T-helper 22 cell (primary cell): ENCODE data around the gene ZFAND6.
A peak's percentile ranks its signal among the peaks of the same experiment; 100 is the strongest.

ENCODE experiments used
- DNase-seq: peaks from one replicate; pipeline ENCODE4 v3.0.0-alpha.2; 2020; ENCODE audit warnings: low read depth

Gene ZFAND6

DNA sequence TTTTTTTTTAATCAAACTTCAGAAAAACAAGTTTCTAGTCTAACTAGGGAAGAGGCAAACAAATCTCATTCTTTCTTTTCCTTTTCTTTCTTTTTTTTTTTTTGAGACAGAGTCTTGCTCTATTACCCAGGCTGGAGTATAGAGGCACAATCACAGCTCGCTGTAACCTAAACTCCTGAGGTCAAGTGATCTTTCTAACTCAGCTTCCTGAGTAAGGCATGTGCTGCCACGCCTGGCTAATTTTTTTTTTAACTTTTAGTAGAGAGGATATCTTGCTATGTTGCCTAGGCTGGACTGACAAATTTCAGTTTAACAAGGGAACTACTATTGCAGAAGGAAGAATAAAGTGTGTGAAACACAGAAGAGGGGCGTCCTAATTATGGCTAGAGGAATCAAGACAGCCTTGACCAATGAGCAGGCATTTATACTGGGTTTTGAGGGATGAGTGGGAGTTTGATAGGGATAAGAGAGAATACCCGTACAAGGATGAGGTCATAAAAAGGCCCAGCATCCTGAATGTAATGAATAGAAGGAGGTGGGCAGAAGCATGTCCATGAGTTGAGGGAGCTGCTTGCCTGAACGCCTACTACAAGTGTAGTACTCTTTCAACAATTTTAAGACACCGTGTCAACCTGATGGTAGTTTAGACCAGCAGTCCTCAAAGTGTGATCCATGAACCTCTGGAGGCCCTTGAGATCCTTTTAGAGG, 6.7 kb upstream of the ZFAND6 start:
- DNase-seq: no peak

DNA sequence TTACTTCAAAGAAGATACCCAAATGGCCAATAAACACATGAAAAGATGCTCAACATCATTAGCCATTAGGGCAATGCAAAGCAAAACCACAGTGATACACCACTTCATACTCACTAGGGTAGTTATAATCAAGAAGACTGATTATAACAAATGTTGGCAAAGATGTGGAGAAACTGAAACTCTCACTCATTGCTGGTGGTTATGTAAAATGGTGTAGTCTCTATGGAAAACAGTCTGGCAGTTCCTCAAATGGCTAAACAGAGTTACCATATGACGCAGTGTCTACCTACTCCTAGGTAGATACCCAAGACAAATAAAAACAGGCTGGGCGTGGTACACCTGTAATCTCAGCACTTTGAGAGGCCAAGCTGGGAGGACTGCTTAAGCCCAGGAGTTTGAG, 3.5 kb upstream of the ZFAND6 start:
- DNase-seq: no peak

DNA sequence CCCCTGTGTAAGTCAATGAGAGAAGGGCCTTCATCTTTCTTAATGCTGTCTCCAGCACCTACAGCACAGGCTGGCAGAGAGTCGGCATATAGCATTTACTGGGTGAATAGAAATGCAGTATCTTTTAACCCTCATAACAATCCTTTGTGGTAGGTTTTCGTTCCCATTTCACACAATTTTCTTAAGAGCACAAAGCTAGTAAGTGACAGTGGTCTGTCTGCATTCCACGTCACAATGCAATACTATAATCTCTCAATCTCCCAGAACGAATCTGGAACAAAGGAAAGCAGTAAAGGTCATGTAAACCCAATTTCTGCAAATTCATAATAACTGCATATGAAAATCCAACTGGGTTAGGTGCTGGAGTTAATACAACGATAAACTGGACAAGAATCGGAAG, 1.4 kb upstream of the ZFAND6 start:
- DNase-seq: no peak

DNA sequence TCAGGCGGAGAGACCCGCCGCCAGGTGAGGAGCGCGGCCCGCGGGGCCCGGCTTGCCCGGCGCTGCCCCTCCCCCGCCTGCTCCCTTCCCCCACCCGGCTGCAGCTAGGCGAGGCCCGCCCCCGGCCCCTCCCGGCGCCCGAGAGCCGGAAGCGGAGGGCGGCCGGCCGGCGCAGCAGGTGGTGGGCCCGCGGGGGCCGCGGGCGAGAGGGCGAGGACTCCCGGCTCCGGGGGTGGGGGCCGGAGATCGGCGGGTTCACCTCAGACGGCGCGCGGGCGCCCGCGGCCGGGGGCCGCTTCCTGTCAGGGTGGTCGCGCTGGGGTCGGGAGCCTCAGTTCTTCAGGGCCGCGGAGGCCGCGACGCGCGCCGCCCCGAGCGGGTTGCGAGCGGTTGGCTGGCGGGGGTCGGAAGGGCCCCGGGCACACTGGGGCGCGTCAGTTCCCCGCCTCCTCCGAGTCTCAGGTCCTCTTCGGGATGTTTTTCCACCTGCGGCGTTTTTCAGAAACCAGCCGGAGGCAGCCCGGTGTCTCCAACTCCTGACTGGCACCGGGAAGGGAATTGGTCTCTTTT, 395 bp downstream of the ZFAND6 start:
- DNase-seq: peak; percentile 46

DNA sequence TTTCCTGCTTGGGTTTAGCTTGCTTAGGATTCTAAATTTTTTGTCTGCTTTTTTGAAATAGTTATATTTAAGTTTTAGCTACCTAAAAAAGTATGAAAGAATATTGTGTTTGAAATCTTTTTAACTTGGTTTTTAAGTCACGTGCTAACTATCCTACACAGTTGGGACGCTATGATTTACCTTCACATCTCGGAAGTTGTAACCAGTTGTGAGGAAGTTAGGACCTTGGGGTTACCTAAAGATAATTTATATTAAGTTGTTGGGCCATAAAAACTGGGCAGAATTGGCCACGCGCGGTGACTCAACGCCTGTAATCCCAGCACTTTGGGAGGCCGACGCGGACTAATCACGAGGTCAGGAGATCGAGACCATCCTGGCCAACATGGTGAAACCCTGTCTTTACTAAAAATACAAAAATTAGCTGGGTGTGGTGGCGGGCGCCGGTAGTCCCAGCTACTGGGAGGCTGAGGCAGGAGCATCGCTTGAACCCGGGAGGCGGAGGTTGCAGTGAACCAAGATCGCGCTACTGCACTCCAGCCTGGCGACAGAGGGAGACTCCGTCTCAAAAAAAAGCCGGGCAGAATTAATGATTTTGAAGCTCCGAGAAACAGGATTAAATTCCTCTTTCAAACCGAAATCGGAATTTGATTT, 1.0 kb downstream of the ZFAND6 start:
- no peak for DNase-seq

DNA sequence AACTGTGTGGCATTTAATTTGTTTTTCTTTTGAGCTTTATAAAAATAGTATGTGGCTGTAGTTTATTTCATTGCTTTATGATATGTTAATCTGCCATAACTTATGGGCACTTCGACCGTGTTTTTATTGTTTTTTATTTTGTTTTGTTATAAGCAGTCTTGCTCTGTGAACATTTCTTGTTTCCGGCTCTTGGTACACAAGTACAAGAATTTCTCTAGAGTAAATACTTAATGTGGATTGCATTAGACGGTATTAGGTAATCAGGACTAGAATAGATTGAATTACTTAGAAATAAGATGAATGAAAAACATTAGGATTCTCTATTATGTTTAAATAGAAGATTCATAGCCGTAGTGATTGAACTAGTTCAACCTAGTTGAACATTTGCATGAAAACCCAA, 2.1 kb downstream of the ZFAND6 start:
- no peak for DNase-seq

DNA sequence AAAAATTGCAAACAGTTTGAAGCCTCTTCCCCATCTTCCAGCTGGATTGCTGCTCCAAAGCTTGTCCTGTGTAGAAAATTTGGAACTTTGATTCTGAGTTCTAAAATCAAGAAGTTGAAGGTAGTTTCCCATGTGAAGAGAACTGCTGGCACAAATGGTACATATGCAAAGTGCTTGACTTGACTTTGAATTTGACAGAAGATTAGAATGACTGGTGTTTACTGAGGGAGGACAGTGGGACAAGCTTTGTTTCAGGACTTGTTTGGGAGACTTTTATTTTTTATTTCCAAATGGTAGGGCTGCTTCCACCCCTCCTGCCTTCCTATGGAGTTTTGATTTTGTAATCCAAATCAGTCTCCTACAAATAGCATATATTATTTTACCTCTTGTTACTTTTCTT, 7.4 kb downstream of the ZFAND6 start:
- DNase-seq: no peak

DNA sequence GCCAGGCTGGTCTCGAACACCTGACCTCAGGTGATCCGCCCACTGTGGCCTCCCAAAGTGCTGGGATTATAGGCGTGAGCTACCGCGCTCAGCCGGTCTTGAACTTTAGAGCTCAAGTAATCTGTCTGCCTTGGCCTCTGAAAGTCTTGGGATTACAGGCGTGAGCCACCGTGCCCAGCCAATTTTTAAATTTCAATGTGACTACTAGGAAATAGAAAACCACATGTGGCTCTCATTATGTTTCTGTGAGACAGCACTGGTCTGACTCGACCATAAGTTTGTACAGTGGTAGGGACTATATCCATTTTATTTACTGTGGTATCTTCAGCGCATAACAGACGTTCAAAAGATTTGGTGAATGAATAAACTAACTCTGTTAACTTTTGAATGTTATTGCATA, 9.1 kb downstream of the ZFAND6 start:
- DNase-seq: no peak

DNA sequence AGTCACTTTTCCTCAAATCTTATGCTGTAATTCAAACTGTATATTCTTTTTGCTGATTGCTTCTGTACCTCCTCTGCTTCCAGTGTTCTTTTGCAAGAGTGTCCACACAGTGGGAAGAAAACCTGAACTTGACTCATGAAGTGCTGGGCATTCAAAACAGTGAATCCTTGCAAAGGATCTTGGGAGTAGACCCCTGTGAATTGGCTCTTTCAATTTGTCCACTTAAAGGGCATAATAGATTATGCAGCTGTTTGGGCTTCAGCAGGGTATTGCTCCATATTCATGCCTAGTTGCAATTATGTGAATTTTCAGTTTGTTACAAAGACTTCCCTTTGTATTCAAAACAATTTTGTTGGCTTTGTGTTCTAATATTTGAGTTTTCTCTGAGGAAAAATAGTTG, 11.4 kb downstream of the ZFAND6 start:
- no peak for DNase-seq

DNA sequence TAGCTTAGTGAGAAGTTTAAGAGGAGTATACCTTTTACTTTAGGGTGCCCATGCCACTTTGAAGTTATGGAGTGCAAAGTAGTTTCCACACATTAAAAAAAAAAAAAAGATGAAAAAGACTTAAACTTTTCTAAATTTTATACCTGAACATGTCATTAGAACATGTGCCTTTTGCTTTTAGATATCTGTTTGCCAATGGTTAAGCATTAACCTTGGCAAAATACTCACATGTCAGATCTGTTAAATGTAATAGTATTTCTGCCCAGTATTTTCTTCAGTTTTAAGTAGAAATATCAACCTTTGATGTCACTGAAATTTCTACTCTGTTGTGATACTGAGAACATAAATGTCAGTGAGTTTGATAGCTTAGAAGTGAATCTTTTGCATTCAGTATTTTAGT, 12.2 kb downstream of the ZFAND6 start:
- no peak for DNase-seq

DNA sequence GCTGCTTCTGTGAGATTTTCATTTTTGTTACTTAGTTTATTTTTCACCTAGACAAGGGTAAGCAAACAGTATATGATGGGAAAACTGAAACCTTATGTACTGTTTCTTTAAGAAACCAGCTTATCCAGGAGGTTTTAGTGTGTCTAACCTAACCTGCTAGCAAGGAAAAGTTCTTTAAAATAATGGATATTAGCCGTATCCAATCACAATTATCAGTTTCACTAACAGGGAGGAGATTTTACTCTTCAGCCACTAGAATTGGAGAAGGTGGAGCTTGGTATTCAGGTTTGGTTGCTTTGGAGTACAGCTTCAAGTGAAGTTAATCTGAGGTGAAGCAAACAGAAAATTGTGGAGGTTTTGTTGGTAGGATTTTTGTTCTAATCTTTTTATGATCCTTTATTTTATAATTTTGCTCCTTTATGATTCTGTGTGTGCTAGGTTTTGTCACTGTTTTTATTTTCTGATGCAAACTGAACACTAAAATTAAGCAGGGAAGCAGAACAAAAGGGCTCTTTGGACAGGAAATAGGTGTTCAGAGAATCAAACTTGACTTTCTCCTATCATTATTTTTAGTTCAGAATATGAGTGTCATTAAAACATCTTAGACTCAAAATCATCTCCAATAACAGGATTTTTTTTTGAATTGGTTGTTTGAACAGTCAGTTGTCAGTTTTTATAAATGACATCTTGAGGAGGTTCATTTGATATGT, 13.0 kb downstream of the ZFAND6 start:
- DNase-seq: no peak

DNA sequence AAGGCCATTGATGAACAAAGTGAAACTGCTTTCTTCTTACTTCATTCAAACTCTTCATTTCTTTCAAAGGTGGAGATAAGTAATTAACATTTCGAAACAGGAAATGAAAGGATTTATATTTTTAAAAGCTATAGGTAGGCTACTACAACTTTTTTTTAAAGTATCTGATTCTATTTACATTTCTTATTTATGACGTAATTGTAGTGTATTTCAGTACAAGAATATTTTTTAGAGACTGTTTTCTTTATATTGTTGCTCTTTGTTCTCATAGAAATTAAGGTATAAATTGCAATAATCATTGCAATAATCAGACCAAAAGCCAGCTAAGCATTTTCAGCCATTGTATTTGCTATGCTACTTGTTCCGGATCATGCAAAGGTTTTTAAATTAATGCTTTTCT, 13.7 kb downstream of the ZFAND6 start:
- no peak for DNase-seq

DNA sequence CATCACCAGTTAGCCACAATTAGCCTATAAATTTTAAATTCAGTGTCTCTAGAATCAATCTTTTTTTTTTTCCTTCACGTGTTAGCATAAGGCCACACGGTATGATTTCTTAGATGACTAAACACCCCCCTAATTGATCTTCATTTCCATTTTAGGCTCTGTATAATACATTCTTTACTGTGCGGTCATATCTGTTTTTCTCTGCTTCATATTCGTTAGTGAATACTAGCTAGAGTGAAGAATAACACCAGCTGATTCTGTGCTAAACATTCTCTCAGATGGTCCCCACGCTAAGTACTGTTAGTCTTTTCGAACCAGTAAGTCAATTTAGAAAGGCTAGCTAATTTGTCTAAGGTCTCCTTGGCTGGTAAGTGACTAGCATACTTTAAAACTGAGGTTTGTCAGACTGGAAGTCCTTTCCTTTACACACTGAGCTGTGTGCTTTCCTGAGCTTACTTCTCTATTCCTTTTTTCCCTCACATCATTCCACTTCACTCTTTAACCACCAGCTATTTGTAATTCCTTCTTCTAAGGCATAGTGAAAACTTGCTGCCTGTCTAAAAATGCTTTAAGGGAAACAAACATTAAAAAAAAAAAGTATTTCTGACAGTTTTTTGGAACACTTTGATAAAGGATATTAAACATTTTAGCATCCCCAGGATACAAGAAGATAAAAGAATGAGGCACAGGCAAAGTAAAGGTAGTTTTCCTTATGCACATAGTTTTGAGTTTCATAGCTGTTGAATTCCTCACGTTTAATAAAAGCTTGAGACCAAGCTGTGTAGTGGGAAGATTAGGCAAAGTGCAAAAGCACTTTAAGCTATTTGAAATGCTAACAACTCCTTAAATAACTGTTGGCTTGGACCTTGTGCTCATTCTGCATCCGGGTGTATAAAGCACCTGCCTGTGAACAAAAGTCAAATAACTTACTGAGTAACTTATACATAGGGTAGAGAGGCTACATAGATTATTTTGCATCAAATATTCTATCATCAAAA, 17.1 kb downstream of the ZFAND6 start:
- DNase-seq: no peak

DNA sequence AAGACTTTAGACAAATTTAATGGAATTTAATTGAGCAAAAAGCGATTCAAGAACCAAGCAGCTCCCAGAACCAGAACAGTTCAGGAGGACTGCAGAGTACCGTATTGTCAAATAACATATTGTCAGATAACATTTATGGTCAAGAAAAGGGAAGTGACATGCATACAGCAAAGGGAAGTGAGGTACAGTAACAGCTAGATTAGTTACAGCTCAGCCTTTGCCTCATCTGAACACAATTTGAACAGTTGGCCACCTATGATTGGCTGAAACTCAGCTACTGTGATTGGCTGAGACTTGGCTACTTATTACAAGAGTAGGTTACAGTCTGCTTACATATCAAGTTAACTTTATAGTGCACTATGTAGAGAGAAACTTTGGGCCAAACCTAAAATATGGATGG, 21.9 kb downstream of the ZFAND6 start:
- no peak for DNase-seq

DNA sequence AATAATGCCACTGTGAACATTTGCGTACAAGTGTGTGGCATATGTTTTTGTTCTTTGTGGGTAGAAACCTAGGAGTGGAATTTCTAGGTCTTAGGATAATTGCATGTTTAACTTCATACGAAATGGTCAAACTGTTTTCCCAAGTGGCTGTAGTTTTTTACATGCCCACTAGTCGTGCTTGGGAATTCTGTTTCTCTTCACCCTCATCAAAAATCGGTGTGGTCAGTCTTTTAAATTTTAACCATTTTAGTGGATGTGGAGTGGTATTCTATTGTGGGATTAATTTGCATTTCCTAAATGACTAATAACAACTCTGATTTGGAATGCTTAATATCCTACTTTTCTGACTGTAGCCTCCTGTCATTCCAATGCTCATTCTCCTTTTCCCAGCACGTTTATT, 27.6 kb downstream of the ZFAND6 start:
- no peak for DNase-seq

DNA sequence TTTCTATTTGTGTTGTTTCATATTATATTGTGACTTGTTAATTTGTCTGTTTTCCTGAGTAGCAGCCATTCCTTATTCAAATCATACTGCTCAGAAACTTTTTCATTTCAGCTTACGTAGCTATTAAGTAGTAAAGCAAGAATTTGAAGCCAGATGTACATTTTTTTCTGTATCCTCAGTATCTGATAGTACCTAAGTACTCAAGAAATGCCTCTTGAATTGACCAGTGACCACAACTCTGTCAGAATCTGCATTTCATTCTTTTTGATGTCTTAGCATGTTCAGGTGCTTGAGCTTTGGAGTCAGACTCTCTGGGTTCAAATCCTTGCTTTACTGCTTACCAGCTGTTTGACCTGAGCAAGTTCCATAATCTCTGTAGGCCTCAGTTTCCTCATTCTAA, 30.6 kb downstream of the ZFAND6 start:
- DNase-seq: no peak

DNA sequence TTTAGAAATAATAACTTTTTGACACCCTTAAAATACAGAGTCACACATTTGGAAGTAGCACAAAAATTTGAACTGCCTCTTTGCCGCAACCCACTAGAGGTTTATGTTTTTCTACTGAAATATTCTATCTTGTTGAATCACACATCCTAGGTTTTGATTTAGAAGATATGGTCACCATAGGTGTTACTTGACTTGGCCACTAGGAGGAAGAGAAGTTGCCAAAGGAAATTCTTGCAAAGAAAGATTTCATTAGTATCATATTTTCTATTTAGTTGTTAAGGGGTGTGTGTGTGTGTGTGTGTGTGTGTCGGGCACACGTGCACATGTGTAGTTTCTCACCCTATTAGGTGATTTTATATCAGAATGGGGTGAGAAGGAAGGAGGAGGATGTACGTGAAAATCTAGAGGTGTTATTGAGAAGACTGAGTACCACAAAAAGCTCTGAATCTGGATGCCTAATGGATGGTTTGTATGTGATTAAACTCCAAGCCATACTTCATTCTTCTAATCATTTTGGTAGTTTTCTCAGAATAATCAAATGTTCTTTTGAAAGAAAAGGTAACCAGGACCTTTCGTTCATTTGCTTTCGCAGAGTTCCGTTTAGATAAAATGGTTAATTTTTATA, 31.5 kb downstream of the ZFAND6 start:
- no peak for DNase-seq

DNA sequence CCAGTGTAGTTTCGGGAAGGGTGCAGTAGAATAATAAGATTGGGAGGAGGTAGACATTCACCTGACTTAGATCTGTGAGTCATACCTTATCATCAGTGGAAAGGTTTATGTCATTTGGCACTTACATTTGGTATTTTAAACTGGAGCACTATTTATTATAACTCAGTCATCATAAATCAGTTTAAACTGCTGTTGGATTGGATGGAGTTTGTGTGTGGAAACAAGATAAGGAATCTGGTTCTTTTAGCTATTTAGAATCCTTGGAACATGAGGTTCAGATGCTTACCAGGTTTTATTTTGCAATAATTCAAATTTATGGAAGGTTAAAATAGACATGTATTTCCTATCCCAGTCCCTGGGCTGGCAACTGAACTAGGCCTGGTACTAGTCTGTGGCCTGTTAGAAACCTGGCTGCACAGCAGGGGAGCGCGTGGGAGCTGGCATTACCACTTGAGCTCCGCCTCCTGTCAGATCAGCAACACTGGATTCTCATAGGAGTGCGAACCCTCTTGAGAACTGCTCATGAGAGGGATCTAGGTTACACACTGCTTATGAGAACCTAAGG, 34.5 kb downstream of the ZFAND6 start:
- no peak for DNase-seq

DNA sequence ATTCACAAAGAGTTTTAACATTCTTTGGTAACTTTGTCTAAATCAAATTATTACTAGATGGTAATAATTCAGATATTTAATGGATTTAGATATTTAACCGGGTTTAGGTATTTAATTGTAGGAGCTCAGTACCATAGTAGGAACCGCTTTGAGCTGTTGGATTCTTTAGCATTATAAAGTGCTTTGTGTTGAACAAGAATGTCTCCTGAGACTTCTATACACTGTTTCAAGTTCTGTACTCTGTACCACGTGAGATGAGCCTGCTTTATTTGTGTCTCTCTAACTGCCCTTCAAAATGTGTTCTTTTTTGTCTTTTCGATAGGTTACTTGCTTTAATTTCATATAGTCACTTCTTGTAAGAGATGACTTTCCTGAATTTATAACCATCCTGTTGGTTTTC, 36.0 kb downstream of the ZFAND6 start:
- no peak for DNase-seq

DNA sequence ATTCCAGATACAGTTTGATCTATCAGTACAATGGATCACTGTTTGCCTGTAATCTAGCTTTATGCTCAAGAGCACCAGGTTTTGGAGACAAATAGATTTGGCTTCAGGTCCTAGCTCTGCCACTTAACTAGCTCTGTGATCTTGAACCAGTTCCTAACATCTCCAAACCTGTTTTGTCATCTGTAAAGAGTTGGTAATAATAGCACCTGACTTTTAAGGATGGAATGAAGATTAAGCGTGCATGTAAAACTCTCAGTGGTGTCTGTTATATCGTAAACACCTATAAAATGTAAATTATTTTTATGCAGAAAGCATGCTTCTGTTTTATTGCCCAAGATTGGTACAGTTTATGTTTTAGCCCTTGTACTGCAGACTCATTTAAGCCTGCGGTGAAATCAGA, 36.5 kb downstream of the ZFAND6 start:
- DNase-seq: no peak

DNA sequence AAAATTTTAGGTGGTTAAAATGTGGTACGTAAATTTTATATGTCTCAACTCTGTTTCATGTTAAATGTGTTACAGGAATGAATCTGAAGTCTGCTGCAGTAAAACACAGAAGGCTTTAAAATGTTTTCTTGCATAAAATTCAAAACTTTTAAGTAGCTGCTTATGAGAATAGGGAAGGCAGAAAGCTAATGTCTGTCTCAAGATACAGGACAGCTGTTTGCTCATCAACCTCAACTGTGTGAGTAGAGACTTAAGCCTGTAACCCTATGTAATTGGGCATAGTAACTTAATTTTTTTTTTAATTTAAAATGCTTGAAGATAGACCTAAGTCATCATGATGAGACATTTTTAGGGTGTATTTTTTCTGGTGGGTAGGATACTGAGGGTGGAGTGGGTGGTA, 38.9 kb downstream of the ZFAND6 start:
- no peak for DNase-seq
